Umbilical cord (tissue), 2 donors: ENCODE measurements around the gene TTC16. TPM values are rescaled to one million over a fixed set of nuclear protein-coding genes. Genes with fewer than 3 reads are reported as not detected.
"Not testable (repeated sequence)": the region's sequence is repeated elsewhere in the genome, so short reads cannot be mapped to it uniquely, and the experiment has no call there.

ENCODE experiments used
- DNase-seq: peaks from one replicate; pipeline ENCODE4 v3.0.0-alpha.2; 2015; ENCODE audit warnings: low spot score
- total RNA-seq: library from RNA; depleted of rRNA; stranded (reverse); fragments of >200 nt; gene quantifications from one replicate; pipeline ENCODE4 v1.2.3, GENCODE V29; 2014; ENCODE audit warnings: low replicate concordance; ENCODE audit not compliant: insufficient read depth

Gene TTC16
- total RNA-seq, 1 donor from 2014 or later = 0.24 TPM

GRCh38 chr9:127767909-127768331 is 52.0 kb downstream of the TTC16 start:
- peak; percentile 59 for DNase-seq

GRCh38 chr9:127768698-127769097 is 52.8 kb downstream of the TTC16 start:
- DNase-seq = no peak

- no peak for DNase-seq
Measured at GRCh38 chr9:127769101-127769500, 53.2 kb downstream of the TTC16 start.

GRCh38 chr9:127769929-127770582 is 54.2 kb downstream of the TTC16 start:
- DNase-seq = no peak

- no peak for DNase-seq
Measured at GRCh38 chr9:127770583-127770904, 54.7 kb downstream of the TTC16 start.

GRCh38 chr9:127770905-127771569 is 55.2 kb downstream of the TTC16 start:
- peak; percentile 98 for DNase-seq

- no peak for DNase-seq
Measured at GRCh38 chr9:127771570-127772189, 55.8 kb downstream of the TTC16 start.

GRCh38 chr9:127772603-127773002 is 56.7 kb downstream of the TTC16 start:
- DNase-seq = no peak

- no peak for DNase-seq
Measured at GRCh38 chr9:127773272-127773671, 57.4 kb downstream of the TTC16 start.

- no peak for DNase-seq
Measured at GRCh38 chr9:127773981-127774380, 58.1 kb downstream of the TTC16 start.

GRCh38 chr9:127776195-127776923 is 60.5 kb downstream of the TTC16 start:
- no peak for DNase-seq

GRCh38 chr9:127776924-127777289 is 61.0 kb downstream of the TTC16 start:
- no peak for DNase-seq

GRCh38 chr9:127777368-127777980 is 61.6 kb downstream of the TTC16 start:
- DNase-seq = no peak

- DNase-seq = no peak
Measured at GRCh38 chr9:127778280-127779135, 62.6 kb downstream of the TTC16 start, which contains the start of gene SH2D3C. Gene SH2D3C (minus strand): TSS chr9:127778666. CDS start chr9:127778627, 39 bp downstream.

GRCh38 chr9:127779136-127779981 is 63.5 kb downstream of the TTC16 start:
- no peak for DNase-seq

- no peak for DNase-seq
Measured at GRCh38 chr9:127780126-127780885, 64.4 kb downstream of the TTC16 start.

- DNase-seq = not testable (repeated sequence)
Measured at GRCh38 chr9:127780909-127781308, 65.0 kb downstream of the TTC16 start.
